ENCODE data around the gene ADGRL1.
"Not testable (repeated sequence)": the region's sequence is repeated elsewhere in the genome, so short reads cannot be mapped to it uniquely, and the experiment has no call there.

- TF ChIP-seq, protein P1, sequence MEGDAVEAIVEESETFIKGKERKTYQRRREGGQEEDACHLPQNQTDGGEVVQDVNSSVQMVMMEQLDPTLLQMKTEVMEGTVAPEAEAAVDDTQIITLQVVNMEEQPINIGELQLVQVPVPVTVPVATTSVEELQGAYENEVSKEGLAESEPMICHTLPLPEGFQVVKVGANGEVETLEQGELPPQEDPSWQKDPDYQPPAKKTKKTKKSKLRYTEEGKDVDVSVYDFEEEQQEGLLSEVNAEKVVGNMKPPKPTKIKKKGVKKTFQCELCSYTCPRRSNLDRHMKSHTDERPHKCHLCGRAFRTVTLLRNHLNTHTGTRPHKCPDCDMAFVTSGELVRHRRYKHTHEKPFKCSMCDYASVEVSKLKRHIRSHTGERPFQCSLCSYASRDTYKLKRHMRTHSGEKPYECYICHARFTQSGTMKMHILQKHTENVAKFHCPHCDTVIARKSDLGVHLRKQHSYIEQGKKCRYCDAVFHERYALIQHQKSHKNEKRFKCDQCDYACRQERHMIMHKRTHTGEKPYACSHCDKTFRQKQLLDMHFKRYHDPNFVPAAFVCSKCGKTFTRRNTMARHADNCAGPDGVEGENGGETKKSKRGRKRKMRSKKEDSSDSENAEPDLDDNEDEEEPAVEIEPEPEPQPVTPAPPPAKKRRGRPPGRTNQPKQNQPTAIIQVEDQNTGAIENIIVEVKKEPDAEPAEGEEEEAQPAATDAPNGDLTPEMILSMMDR (IDR thresholded peaks at IDR 0.05; ENCODE audit: low read depth, low read length) = not testable (repeated sequence)
- TF ChIP-seq, protein P2, sequence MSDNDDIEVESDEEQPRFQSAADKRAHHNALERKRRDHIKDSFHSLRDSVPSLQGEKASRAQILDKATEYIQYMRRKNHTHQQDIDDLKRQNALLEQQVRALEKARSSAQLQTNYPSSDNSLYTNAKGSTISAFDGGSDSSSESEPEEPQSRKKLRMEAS (IDR thresholded peaks at IDR 0.05; ENCODE audit: low read depth, low read length) = not testable (repeated sequence)
These were observed 11.9 kb upstream of the ADGRL1 start for GRCh38 chr19:14217886-14218285.
